GM19238 (cell line): Measurements from ENCODE around the gene SREBF2.
"Not testable (repeated sequence)": the region's sequence is repeated elsewhere in the genome, so short reads cannot be mapped to it uniquely, and the experiment has no call there.

Experiments used
- DNase-seq: peaks from one replicate; pipeline ENCODE4 v3.0.0; 2011; ENCODE audit warnings: low spot score; ENCODE audit not compliant: insufficient read length

Gene SREBF2

GRCh38 chr22:41946629-41947423, 113.9 kb downstream of the SREBF2 start, which contains the start of gene CENPM:
Gene CENPM, minus strand, starts transcription at chr22:41947152. Its CDS starts 76 bp downstream, at chr22:41947076.
- DNase-seq: peak; percentile 69

GRCh38 chr22:41947424-41948080, 114.6 kb downstream of the SREBF2 start:
- no peak for DNase-seq

- no peak for DNase-seq
Observed at GRCh38 chr22:41948142-41948541, 115.2 kb downstream of the SREBF2 start.

GRCh38 chr22:41948928-41949296, 116.0 kb downstream of the SREBF2 start:
- not testable (repeated sequence) for DNase-seq

- DNase-seq: no peak
Observed at GRCh38 chr22:41949297-41949965, 116.5 kb downstream of the SREBF2 start.

- DNase-seq: no peak
Observed at GRCh38 chr22:41951898-41952474, 119.1 kb downstream of the SREBF2 start, which contains the start of gene SMIM45. Gene SMIM45, plus strand, starts transcription at chr22:41952150.

- DNase-seq: no peak
Observed at GRCh38 chr22:41952713-41953112, 119.8 kb downstream of the SREBF2 start.
